GM19043 (cell line): ENCODE data around the gene NISCH.

Source experiments
- ATAC-seq: cut with Tn5 transposase; IDR thresholded peaks from one replicate; pipeline ENCODE4 v1.9.1; 2021; ENCODE audit warnings: low read depth; ENCODE audit not compliant: unreplicated experiment

The NISCH gene

GRCh38 chr3:52506266-52506966, 51.0 kb downstream of the NISCH start:
- ATAC-seq = no peak

- ATAC-seq = no peak
Observed at GRCh38 chr3:52507359-52507758, 52.0 kb downstream of the NISCH start.

GRCh38 chr3:52509753-52510328, 54.4 kb downstream of the NISCH start:
- no peak for ATAC-seq

- no peak for ATAC-seq
Observed at GRCh38 chr3:52511509-52511908, 56.1 kb downstream of the NISCH start.

DNA sequence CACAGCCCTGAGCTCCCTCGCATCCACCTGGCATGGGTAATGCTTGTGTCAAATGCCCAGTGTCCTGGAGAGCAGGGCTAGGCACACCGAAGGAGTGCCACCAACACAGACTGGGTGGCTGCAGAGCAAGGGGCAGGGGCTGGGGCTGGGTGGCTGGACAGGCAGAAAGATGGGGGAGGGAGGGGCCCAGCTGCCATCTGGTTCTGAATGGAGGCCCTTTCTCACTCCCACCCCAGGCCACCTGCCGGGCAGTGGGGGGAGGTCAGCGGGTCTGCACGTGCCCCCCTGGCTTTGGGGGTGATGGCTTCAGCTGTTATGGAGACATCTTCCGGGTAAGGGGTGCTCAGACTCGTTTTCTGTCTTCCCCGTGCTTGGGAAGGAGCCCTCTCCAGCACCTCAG, 56.7 kb downstream of the NISCH start:
- ATAC-seq = no peak

- ATAC-seq = no peak
Observed at GRCh38 chr3:52512727-52513126, 57.3 kb downstream of the NISCH start.

DNA sequence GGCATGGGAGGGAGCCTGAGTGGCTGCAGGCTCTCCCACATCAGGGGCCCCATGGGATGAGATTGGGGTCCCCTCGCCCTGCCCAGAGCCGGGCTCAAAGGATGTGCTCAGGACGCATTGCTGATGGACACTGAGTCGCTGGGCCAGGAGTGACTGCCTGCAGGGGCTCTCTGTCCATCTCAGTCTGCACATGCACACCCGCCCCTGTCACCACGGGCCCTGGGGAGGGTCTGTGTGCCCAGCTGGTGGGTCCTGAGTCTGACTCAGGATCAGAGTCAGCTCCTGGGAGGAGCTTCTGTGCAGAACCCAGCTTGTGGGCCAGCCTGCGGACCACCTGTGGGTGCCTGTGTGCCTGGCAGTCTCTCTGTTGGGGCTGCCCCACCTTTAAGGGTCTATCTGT, 57.9 kb downstream of the NISCH start:
- ATAC-seq = no peak

- no peak for ATAC-seq
Observed at GRCh38 chr3:52514576-52514975, 59.2 kb downstream of the NISCH start.

GRCh38 chr3:52515192-52515591, 59.8 kb downstream of the NISCH start:
- ATAC-seq = no peak

GRCh38 chr3:52516509-52517195, 61.2 kb downstream of the NISCH start:
- no peak for ATAC-seq

DNA sequence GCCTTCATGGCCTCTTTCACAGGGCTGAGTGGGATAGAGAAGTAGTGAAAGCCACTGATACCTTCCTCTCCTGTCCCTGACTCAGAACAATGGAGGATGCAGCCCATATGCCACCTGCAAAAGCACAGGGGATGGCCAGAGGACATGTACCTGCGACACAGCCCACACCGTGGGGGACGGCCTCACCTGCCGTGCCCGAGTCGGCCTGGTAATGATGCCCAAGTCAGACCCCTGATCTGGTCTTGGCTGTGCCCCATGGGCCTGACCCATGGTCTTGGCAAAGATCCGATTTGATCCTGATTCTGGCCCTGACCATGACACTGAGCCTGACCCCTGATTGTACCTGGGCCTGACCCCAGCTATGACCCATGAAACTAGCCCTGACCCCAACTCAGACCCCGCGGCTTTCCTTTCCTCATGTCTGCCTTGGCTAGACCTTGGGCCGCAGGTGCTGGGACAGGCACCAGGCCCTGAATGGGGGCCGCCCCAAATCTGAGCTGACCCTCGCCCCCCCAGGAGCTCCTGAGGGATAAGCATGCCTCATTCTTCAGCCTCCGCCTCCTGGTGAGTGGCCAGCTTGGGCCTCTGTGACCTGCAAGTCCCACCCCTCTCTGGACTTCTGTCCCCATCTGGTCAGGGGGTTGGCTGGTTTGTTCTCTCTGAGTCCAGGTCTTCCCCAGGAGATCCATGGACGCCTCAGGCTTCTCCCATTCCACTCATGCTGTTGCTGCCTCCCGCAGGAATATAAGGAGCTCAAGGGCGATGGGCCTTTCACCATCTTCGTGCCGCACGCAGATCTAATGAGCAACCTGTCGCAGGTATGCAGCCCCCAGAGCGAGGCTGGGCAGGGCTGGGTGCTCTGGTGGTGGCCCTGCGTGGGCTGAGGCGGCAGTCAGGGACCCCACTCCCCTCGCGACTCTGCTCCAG, 62.7 kb downstream of the NISCH start:
- no peak for ATAC-seq

DNA sequence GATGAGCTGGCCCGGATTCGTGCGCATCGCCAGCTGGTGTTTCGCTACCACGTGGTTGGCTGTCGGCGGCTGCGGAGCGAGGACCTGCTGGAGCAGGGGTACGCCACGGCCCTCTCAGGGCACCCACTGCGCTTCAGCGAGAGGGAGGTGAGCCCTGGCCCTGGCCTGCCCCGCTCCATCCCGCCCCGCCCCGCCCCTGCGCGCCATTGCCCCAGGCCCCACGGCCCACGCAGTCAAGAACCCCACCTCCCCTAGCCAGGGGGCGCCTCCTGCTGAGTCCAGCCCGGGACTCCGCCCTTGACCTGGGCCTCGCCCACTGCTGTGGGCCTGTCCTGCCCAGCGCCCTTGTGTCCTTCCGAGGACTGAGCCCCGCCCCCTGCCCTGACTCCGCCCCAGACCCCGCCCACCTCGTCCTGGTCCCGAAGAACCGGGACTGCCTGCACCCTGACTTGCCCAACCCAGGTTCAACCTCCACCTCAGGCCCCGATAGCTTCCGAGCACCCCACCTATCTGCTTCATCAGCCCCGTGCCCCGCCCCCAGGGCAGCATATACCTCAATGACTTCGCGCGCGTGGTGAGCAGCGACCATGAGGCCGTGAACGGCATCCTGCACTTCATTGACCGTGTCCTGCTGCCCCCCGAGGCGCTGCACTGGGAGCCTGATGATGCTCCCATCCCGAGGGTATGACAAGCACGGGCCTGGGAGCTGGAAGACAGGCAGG, 63.5 kb downstream of the NISCH start:
- no peak for ATAC-seq

GRCh38 chr3:52519445-52520140, 64.2 kb downstream of the NISCH start:
- ATAC-seq = no peak

- ATAC-seq = no peak
Observed at GRCh38 chr3:52520141-52520667, 64.8 kb downstream of the NISCH start.

GRCh38 chr3:52520716-52521487, 65.5 kb downstream of the NISCH start:
- ATAC-seq = no peak

GRCh38 chr3:52521488-52521824, 66.1 kb downstream of the NISCH start:
- no peak for ATAC-seq

DNA sequence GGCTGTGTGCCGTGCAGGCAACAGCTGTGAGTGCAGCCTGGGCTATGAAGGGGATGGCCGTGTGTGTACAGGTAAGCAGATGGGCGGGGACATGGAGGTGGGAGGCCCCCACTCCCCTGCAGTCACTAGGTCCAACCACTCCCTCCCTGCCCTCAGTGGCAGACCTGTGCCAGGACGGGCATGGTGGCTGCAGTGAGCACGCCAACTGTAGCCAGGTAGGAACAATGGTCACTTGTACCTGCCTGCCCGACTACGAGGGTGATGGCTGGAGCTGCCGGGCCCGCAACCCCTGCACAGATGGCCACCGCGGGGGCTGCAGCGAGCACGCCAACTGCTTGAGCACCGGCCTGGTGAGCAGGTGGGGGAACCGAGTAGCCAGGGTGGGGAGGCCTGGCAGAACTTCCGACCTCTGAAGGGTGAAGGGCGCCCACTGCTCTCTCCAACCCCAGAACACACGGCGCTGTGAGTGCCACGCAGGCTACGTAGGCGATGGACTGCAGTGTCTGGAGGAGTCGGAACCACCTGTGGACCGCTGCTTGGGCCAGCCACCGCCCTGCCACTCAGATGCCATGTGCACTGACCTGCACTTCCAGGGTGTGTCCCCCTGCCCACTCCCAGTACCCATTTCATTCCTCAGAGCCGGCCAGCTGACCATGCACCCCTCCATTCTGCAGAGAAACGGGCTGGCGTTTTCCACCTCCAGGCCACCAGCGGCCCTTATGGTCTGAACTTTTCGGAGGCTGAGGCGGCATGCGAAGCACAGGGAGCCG, 66.7 kb downstream of the NISCH start:
- ATAC-seq = no peak

GRCh38 chr3:52522651-52523251, 67.3 kb downstream of the NISCH start:
- no peak for ATAC-seq
